ENCODE results near the gene ROBO1.

The ROBO1 gene

DNA sequence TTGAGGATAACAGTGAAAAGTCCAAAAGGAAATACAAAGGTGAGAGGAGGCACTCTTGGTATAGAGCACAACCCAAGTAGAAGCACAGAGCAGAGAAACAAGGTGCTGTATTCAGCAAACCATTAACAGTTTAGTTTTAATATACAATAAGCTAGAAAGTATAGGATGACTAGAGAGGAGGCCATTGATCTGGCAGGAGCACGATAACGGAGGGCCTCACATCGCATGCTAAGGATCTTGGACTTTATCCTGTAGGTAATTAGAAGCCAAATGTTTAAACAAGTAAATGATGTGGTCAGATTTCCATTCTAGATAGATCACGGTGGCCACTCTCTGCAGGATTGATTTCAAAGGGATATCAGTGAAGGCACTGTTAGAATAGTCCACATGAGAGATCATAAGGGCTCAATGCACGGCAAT is 935.0 kb downstream of the ROBO1 start:
- DNase-seq = no peak

- no peak for DNase-seq
These were observed 936.3 kb downstream of the ROBO1 start for GRCh38 chr3:78831446-78831972.

- DNase-seq = no peak
These were observed 937.3 kb downstream of the ROBO1 start for GRCh38 chr3:78830470-78830869.

- DNase-seq = no peak
These were observed 940.2 kb downstream of the ROBO1 start for GRCh38 chr3:78827618-78828017.

DNA sequence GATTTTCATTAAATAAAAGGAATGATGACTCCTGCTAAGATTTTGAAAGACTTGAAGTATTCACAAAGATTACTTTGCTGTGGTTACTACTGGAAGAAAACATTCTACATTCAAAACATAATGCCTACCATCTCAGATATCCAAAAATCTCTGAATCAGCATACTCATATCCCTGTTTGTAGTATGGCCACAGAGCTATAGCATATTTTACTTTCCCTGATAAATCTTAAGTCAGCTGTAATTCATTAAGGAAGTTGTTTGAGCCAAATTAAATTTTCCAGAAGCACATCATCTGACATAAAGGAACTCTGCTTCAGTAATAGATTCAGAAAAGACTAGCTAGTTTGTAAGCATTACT is 942.0 kb downstream of the ROBO1 start:
- DNase-seq = no peak

DNA sequence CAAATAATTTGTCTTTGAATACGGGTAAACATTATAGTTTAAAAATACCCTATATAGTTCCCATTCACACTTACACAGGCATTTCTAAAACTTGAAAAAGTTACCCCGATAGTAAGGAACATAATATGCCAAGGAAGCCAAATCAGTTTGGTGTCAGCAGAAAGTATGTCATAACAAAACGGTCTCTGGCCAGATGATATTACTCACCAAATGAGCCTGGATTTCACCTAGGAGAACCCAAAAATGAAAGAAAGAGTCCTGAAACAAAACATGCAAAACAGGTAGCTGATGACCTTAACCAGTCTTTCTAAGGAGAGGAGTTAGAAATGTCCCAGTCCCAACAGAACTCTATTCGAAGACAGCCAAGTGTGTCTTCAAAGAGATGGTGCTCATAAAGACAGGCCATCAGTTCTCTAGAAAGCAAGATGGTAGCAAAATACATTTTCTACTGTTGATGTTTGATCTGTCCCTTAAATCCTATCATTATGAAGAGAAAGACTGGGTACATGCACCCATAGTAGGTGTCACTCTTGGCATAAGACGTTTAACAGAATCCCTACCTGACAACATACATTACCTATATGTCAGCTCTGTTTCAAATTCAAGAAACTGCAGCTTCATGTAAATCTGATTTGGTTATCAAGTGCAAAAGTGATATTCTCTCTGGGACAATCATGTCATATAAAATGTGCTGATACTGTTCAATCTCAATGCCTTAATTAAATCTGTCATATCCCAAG is 942.5 kb downstream of the ROBO1 start:
- DNase-seq = no peak

- DNase-seq = no peak
These were observed 943.9 kb downstream of the ROBO1 start for GRCh38 chr3:78823859-78824258.

DNA sequence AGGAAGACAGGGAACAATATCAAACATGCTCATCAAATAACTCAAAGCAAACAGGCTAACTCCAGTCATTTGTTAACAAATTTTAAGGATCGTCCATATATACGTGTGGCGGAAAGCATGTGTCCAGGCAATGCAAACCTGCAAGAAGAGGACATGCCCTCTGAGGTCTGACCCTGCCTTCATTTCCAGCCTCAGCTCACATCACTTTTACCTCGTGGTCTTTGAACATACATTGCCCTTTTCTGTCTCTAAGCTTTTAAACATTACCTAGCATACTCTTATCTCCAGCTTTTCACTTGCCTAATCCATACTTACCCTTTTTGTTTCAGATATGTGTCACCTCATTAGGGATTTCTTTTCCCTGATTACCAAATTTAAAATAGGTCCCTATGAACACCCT is 944.4 kb downstream of the ROBO1 start:
- DNase-seq = no peak

- DNase-seq = no peak
These were observed 945.1 kb downstream of the ROBO1 start for GRCh38 chr3:78822726-78823125.

GRCh38 chr3:78820542-78820941 is 947.3 kb downstream of the ROBO1 start:
- DNase-seq = no peak

DNA sequence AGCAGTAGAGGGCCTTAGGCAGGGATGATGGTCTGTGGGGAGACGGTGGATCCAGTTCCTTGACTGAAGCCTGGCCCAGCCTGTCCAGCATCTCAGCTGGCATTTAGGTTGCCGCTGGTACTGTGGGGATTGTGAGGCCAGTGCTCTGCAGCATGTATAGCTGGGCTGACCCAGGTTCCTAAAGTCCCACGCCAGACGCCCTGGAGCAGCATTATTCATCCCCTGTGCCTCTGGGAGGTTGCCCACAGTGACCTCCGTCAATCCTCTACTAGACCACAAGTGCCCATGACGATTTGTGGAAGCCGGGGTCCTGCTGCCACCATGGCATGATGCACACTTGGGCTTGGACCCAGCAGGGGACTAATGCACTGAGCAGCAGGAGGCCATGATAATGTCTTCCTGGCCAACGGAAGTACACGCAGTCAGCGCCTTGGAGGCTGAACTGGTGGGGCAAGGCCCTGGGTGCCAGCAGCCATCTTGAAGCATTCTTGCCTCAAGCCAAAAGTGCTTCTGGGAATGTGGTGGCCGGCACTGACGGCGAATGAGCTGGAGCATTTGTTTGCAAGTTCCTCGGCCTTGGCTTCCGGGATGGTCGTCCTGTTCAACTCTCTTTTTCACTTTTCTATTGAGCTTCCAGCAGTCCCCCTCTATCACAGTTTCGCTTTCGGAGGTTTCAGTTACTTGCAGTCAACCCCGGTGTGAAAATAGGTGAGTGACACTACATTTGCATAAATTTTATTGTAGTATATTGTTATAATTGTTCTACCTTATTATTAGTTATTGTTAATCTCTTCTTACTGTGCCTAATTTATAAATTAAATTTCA is 949.4 kb downstream of the ROBO1 start:
- DNase-seq = no peak

- no peak for DNase-seq
These were observed 952.8 kb downstream of the ROBO1 start for GRCh38 chr3:78814893-78815562.

DNA sequence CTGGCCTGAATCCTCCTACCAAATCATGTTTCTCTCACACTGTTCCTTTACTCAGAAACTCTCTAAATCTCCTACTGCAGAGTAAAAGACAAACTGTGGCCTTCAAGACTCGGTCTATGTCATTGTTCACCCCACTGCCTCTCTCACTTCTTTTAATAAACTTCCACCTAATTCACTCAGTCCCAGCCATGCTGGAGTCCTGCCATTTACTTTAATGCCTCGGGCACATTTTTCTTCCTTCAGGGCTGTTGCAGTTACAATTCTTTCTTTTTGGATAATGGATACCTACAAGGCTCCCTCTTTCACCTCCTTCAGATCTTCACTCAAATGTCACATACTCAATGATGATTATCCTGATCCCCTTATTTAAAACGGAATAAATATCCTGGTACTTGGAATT is 955.6 kb downstream of the ROBO1 start:
- DNase-seq = no peak

GRCh38 chr3:78809966-78810365 is 957.8 kb downstream of the ROBO1 start:
- DNase-seq = no peak

GRCh38 chr3:78804251-78805037 is 963.4 kb downstream of the ROBO1 start:
- DNase-seq = no peak

DNA sequence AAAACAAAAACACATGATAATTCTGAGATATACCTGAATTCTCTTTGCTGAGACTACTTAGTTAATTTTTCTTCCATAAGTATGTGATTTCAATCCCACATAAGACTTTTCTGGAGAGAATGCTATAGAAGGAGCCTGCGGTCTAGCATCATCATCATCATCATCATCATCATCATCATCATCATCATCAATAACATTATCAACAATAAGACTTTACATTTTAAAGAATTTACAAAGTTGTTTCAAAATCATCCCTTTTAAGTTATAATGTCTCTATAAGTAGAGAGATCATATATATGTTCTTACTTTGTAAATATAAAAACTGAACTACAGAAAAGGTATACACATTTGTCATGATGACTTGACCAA is 965.3 kb downstream of the ROBO1 start:
- no peak for DNase-seq

GRCh38 chr3:78801926-78802561 is 965.8 kb downstream of the ROBO1 start:
- DNase-seq = no peak

GRCh38 chr3:78799681-78800080 is 968.1 kb downstream of the ROBO1 start:
- no peak for DNase-seq

DNA sequence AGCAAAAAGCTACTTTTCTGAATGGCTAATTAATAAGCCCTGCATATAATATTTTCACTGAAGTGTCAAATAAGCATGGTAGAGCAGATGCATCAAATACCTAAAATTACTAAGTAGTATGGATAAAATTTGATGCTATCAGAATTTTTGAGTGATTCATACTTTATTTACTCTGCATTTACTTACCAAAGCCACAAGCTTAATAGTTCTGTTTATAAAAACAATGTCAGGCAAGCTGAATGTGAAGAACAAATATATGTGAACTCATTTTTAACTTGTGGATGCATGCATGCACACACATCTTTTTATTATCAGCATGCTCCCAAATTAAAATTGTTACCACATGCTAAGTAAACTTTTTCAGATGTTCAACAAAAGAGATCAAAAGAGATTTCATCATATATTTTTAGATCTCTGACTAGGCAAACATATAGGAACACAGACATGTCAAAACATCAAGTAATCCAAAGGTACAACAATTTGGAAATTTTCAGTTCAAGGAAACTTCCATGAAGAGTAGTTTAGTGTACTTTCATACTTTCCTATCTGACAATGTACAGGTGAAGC is 969.4 kb downstream of the ROBO1 start:
- DNase-seq = no peak

- DNase-seq = no peak
These were observed 973.4 kb downstream of the ROBO1 start for GRCh38 chr3:78794431-78794830.

DNA sequence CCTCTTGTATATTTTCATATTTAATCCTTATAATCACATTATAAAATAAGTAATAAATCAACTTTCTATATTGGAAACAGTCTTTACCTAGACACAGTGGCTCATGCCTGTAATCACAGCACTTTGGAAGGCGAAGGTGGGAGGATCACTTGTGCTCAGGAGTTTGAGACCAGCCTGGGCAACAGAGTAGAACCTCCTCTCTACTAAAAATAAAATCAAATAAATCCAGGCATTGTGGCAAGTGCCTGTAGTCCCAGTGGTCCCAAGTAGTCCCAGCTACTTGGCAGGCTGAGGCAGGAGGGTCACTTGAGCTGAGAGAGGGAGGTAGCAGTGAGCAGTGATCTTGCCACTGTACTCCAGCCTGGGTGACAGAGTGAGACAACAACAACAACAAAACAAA is 975.1 kb downstream of the ROBO1 start:
- DNase-seq = no peak

GRCh38 chr3:78792212-78792611 is 975.6 kb downstream of the ROBO1 start:
- no peak for DNase-seq
